Aorta (tissue), 5 donors: ENCODE measurements around the gene LRIG3. TPM values are rescaled to one million over a fixed set of nuclear protein-coding genes. Genes with fewer than 3 reads are reported as not detected.
"Not testable (repeated sequence)": the region's sequence is repeated elsewhere in the genome, so short reads cannot be mapped to it uniquely, and the experiment has no call there.

ENCODE experiments used
- ATAC-seq: fragments of 200-7000 bp; cut with Tn5 transposase; one replicate; pipeline ENCODE4 v1.9.1; 2022; ENCODE audit warnings: moderate library complexity; ENCODE audit not compliant: low FRiP score
- DNase-seq, 2 donors: peaks; one replicate each; pipeline ENCODE4 v3.0.0-alpha.2; 2020
- H3K27ac ChIP-seq, 2 donors: one replicate each; pipeline ENCODE4 v1.5.1; 2013; ENCODE audit warnings: low read length in 2 of 2, mild to moderate bottlenecking in 2 of 2, moderate library complexity in 2 of 2, control low read depth in 1 of 2, inconsistent platforms in 1 of 2, low read depth in 1 of 2
- H3K27me3 ChIP-seq, 2 donors: one replicate each; pipeline ENCODE4 v1.6.1; 2013; ENCODE audit warnings: control low read depth in 1 of 2, low read length in 1 of 2, mild to moderate bottlenecking in 1 of 2, moderate library complexity in 1 of 2; ENCODE audit not compliant: insufficient read depth in 2 of 2, control insufficient read depth in 1 of 2
- H3K36me3 ChIP-seq, 2 donors: one replicate each; pipeline ENCODE4 v1.6.1; 2013; ENCODE audit warnings: control low read depth in 1 of 2, low read length in 1 of 2, mild to moderate bottlenecking in 1 of 2; ENCODE audit not compliant: insufficient read depth in 2 of 2, control insufficient read depth in 1 of 2
- H3K4me1 ChIP-seq, 2 donors: one replicate each; pipeline ENCODE4 v1.6.1; 2013; ENCODE audit warnings: low read length in 2 of 2, control low read depth in 1 of 2, mild to moderate bottlenecking in 1 of 2, moderate library complexity in 1 of 2; ENCODE audit not compliant: insufficient read depth in 2 of 2, control insufficient read depth in 1 of 2
- H3K4me3 ChIP-seq, 2 donors: one replicate each; pipeline ENCODE4 v1.5.1; 2013; ENCODE audit warnings: low read length in 2 of 2, control low read depth in 1 of 2, mild to moderate bottlenecking in 1 of 2
- H3K9me3 ChIP-seq: one replicate; pipeline ENCODE4 v1.6.1; 2013; ENCODE audit warnings: mild to moderate bottlenecking, low read length; ENCODE audit not compliant: control insufficient read depth
- WGBS, 2 donors: extraction: QIAGEN DNeasy Blood & Tissue Kit; methylation state at CpG; one replicate each; pipeline ENCODE4 v1.1.7; 2013; 5-methylcytosine and 5-hydroxymethylcytosine counted together
- intact Hi-C, 2 donors: fragments of 100-400 bp; cut with DNase I; formaldehyde crosslinking; loops; one replicate each; pipeline versions ENCODE4 v1.14.2 to v1.15.0; 2022
- polyA plus RNA-seq, 2 donors: library from polyadenylated mRNA; stranded (reverse); fragments of 200-250 nt; gene quantifications; one replicate each; pipeline ENCODE4 v1.2.3, GENCODE V29; 2013
- total RNA-seq, 2 donors: library from RNA; stranded (reverse); fragmentation: NEBNext Ultra II Directional; extraction: Animal tissue kit (Norgen Biotek cat#: 25700); gene quantifications; one replicate each; pipeline ENCODE4 v1.2.1, GENCODE V29; 2021
- donor health status: healthy with polysubstance abuse.
- donor health status: Bipolar disorder and iron deficiency.
- donor health status: DM: no; HTN: no; CAD: no.
- donor health status: DM: no; HTN: no; CAD: no.
- donor health status: DM: yes; HTN: yes; CAD: no.

Gene LRIG3
- total and polyA plus RNA-seq, 4 donors = 3.3 to 51.4 (median 20.2) TPM

DNA sequence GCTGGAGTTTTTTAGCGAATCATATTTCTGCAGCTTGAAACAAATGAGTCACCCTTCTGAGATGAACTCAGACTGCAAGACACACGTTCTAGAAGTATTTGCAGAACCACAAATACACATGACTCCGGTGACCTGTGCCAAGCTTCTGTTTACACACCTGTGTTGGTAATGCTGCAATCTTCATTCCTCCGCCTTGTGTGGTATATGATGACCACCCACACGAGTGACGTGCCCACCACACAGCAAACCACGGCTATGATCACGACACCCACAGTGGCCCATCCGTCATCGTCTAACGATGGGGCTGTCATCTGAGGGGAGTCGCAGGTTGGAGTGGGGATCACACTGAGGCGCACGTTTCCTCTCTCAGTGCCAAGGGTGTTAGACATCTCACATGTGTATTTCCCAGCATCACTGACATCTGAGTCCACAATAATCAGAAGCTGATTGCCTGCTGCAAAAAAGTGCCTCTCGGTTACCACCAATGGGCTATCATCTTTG lies 43.0 kb downstream of the LRIG3 start:
- H3K4me3 ChIP-seq = no peak overlapping the region
- peaks cover 6 to 16% of the 10 kb centered on the region in 2 donors for H3K36me3 ChIP-seq
- DNase-seq (no peak), ATAC-seq (no peak)
- intact Hi-C loops = no loop called here
- H3K4me1 ChIP-seq = peaks cover 0 to 2% of the 10 kb centered on the region in 2 donors
- no peaks in the 10 kb centered on the region for H3K9me3 ChIP-seq
- no peaks in the 10 kb centered on the region for H3K27me3 ChIP-seq
- WGBS, 2 donors = 62 to 67% methylated on average over 15 of the region's 15 CpGs
- H3K27ac ChIP-seq = no peak overlapping the region

DNA sequence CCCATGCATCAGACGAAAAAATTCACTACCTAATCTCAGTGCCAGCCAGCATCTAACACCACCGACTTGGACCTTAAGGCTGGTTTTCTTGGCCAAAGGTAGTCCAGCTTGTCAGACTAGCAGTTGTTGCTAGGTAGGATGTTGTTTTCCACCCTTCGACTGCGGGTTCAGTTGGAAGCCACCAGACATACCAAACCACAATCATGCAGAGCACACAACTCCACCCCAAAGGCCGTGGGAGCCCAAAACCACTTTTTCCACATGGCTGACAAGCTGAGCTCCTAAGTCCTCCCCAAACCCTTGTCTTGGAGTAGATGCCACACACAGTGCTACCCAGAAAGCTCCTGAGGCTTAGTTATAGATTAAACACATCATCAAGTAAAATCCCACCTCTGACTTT lies 46.8 kb downstream of the LRIG3 start:
- ATAC-seq = no peak
- H3K36me3 ChIP-seq = peaks cover 6 to 11% of the 10 kb centered on the region in 2 donors

GRCh38 chr12:58871556-58871955 lies 48.7 kb downstream of the LRIG3 start:
- H3K27ac ChIP-seq = no peak overlapping the region
- no peak for ATAC-seq
- no peak for DNase-seq
- no peak overlapping the region for H3K4me3 ChIP-seq
- H3K9me3 ChIP-seq = no peaks in the 10 kb centered on the region
- H3K36me3 ChIP-seq = peaks cover 6 to 9% of the 10 kb centered on the region in 2 donors
- intact Hi-C loops = no loop called here
- 79 to 80% methylated on average over 5 of the region's 5 CpGs for WGBS, 2 donors
- H3K4me1 ChIP-seq = no peaks in the 10 kb centered on the region
- H3K27me3 ChIP-seq = no peaks in the 10 kb centered on the region

More for the DNA sequence above, 46.8 kb downstream of the LRIG3 start:
- no peak for DNase-seq
- Histone ChIP-seq H3K9me3 (no peaks in the 10 kb centered on the region), H3K4me1 (no peaks in the 10 kb centered on the region), H3K27ac (no peak overlapping the region), H3K4me3 (no peak overlapping the region), H3K27me3 (no peaks in the 10 kb centered on the region)
- WGBS, 2 donors = 46 to 50% methylated on average over 5 of the region's 5 CpGs
- intact Hi-C loops = no loop called here

DNA sequence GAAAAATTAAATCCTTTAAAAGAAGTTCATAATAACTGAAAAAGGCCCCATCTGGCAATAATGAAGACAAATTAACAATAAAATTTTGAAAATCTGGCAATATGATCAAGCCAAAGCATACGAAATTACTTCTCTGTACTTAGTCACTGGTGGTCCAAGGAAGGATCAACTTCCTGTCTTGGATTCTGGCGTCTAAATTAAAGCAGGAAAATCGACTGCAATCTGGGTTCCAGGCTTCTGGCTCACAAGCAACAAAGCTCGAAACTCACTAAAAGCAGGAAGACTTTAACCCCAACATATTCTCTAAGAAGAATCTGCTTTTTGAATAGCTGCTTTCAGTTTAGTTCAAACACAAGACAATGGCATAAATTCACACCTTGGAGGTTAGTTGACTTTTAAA lies 49.7 kb downstream of the LRIG3 start:
- Histone ChIP-seq H3K4me3 (no peak overlapping the region), H3K27ac (no peak overlapping the region), H3K36me3 (peaks cover 6 to 9% of the 10 kb centered on the region in 2 donors), H3K4me1 (no peaks in the 10 kb centered on the region), H3K27me3 (no peaks in the 10 kb centered on the region), H3K9me3 (no peaks in the 10 kb centered on the region)
- intact Hi-C loops = no loop called here
- ATAC-seq (no peak), DNase-seq (no peak)
- WGBS, 2 donors = 24 to 34% methylated on average over 4 of the region's 4 CpGs

- no peak for ATAC-seq
- H3K27ac ChIP-seq = no peak overlapping the region
- no peaks in the 10 kb centered on the region for H3K9me3 ChIP-seq
- H3K36me3 ChIP-seq = no peaks in the 10 kb centered on the region
- no peak overlapping the region for H3K4me3 ChIP-seq
- intact Hi-C loops = no loop called here
- H3K27me3 ChIP-seq = no peaks in the 10 kb centered on the region
- 66 to 90% methylated on average over 4 of the region's 4 CpGs for WGBS, 2 donors
- H3K4me1 ChIP-seq = no peaks in the 10 kb centered on the region
- no peak for DNase-seq
Observed at GRCh38 chr12:58860788-58861240, 59.5 kb downstream of the LRIG3 start.

- H3K9me3 ChIP-seq = no peaks in the 10 kb centered on the region
- DNase-seq (no peak), ATAC-seq (no peak)
- H3K27ac ChIP-seq = no peak overlapping the region
- H3K4me1 ChIP-seq = no peaks in the 10 kb centered on the region
- no peaks in the 10 kb centered on the region for H3K27me3 ChIP-seq
- intact Hi-C loops = no loop called here
- H3K36me3 ChIP-seq = no peaks in the 10 kb centered on the region
- WGBS, 2 donors = 91 to 92% methylated on average over 8 of the region's 8 CpGs
- no peak overlapping the region for H3K4me3 ChIP-seq
Observed at GRCh38 chr12:58860056-58860787, 60.1 kb downstream of the LRIG3 start.

- Histone ChIP-seq H3K27me3 (no peaks in the 10 kb centered on the region), H3K4me1 (no peaks in the 10 kb centered on the region), H3K9me3 (no peaks in the 10 kb centered on the region), H3K36me3 (no peaks in the 10 kb centered on the region), H3K27ac (no peak overlapping the region), H3K4me3 (no peak overlapping the region)
- intact Hi-C loops = no loop called here
- ATAC-seq = no peak
- no peak for DNase-seq
- WGBS, 2 donors = 92 to 95% methylated on average over 5 of the region's 5 CpGs
Observed at GRCh38 chr12:58858030-58858429, 62.3 kb downstream of the LRIG3 start.

- H3K4me3 ChIP-seq, H3K36me3 ChIP-seq, H3K9me3 ChIP-seq, H3K27me3 ChIP-seq, H3K27ac ChIP-seq, intact Hi-C loops, DNase-seq, ATAC-seq, H3K4me1 ChIP-seq: not testable (repeated sequence)
- 52 to 65% methylated on average over 1 of the region's 1 CpG for WGBS, 2 donors
Observed at GRCh38 chr12:58857206-58857605, 63.1 kb downstream of the LRIG3 start.

GRCh38 chr12:58855630-58856029 lies 64.7 kb downstream of the LRIG3 start:
- H3K4me1 ChIP-seq = not testable (repeated sequence)
- 79 to 81% methylated on average over 5 of the region's 5 CpGs for WGBS, 2 donors

More at GRCh38 chr12:58855630-58856029, 64.7 kb downstream of the LRIG3 start:
- H3K27me3 ChIP-seq, H3K4me3 ChIP-seq, H3K9me3 ChIP-seq, H3K36me3 ChIP-seq, ATAC-seq, H3K27ac ChIP-seq, DNase-seq, intact Hi-C loops: not testable (repeated sequence)
